HG03280 (cell line): ENCODE measurements around the gene KCNQ5.
"Not testable (repeated sequence)": the region's sequence is repeated elsewhere in the genome, so short reads cannot be mapped to it uniquely, and the experiment has no call there.

Source experiments
- ATAC-seq: cut with Tn5 transposase; IDR thresholded peaks from one replicate; pipeline ENCODE4 v1.9.1; 2021; ENCODE audit warnings: mild to moderate bottlenecking, moderate library complexity; ENCODE audit not compliant: unreplicated experiment

The KCNQ5 gene

DNA sequence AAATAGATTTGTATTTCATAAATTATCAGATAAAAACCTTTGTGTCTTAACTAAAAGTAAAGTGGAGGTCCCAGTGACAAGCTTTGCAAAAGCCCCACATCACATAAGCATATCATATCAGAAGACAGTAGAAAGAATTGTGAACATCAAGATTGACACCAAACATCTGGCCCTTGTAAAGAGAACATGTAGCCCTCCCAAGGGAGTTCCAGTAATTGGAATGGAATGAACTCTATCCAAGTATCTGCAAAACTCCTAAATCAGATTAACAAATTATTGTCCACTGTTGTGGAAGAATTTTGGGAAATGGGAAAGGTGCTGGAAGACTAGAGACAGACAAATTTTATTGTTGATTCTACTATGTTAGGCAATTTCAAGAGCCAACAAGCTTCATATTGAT lies 268.8 kb downstream of the KCNQ5 start:
- no peak for ATAC-seq

DNA sequence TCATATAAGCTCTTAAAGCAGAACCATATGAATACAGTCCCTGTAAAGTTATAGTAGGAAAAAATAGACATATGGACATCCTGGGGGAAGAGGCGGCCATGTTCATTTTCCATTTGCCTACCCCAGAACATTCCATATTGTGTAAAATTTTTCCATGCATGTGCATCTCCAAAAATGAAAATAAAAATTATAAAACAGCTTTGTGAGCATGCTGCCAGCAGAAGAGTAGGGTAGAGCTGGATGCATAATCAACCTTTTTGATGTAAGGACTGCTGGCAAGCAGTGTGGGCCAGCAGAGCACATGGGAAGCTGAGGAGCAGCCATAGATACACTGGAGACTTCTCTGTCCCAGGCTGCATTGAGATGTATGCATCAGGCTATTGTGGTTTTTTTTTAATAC lies 271.0 kb downstream of the KCNQ5 start:
- no peak for ATAC-seq

DNA sequence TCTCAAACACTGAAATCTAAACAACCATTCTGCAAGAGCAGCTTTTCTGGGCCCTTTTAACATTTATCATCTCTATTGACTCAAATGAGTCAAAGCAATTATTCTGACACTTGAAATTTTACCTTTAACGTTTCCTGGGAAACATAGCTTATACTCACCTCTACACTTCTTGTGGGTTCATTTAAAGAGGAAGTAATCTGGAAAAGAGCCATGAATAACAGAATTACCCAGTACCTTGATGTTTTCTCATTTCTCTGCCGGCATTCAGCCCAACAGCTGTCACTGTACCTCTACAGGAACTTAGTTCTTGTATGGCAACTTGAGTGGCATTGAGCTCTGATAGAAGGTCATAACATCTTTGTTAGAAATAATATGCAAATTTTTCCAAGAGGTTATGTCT lies 272.2 kb downstream of the KCNQ5 start:
- ATAC-seq: no peak

DNA sequence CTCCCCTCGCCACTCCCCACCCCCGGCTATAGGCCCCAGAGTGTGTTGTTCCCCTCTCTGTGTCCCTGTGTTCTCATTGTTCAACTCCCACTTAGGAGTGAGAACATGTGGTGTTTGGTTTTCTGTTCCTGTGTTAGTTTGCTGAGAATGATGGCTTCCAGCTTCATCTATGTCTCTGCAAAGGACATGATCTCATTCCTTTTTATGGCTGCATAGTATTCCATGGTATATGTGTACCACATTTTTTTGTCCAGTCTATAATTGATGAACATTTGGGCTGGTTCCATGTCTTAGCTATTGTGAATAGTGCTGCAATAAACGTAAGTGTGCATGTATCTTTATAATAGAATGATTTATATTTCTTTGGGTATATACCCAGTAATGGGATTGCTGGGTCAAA lies 276.4 kb downstream of the KCNQ5 start:
- ATAC-seq: not testable (repeated sequence)

DNA sequence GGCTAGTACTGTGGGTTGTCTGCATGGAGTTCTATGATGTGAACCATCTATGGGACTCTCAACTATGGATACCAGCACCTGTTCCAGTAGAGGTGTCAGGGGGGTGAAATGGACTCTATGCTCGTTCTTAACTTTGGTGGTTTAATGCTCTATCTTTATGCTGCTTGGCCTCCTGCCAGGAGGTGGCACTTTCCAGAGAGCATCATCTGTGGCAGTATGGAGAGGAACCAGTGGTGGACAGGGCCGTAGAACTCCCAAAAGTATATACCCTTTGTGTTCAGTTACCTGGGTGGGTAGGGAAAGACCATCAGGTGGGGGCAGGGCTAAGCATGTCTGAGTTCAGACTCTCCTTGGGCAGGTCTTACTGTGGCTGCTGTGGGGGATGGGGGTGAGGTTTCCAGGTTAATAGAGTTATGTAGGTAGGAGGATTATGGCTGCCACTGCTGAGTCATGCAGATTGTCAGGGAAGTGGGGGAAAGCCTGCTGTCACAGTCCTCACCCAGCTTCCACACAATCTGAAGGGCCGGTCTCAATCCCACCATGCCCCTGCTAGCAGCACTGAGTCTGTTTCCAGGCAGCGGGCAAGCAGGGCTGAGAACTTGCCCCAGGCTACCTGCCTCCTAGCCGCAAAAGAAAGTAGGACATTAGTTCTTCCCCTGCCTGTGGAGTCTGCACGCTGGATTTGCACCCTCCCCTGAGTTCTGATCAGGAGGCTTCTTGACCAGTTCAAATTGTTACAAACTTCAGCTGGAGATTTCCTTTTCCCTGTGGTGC lies 284.0 kb downstream of the KCNQ5 start:
- no peak for ATAC-seq

DNA sequence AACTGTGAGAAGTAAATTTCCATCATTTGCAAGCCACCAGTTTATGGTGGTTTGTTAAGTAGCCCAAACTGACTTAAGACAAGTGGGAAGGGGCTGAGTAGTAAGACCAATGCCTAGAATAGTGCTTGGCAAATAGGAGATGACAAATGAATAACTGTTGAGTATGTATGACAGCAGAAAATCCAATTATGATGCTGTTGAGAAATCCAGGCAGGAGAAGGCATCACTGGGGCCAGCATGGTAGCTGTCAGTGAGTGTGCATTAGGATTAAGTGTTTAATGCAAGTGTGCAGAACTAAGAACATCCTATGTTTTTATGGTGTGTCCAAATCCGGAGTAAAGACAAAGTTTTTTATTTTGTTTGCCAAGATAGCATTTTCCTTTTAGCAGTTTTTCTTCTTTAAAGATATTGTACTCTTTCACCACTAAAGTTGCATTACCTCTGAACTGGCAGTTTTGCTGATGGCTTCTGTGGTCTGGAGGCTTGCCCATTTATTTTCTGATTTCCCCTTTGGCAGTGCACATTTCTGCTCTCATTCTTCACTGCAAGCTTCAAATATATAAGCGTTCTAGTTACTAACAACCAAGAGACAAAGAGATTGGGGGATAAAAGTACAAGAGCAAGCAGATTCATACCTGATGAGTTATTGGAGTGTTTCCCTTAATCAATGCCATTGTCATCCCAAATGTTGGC lies 289.7 kb downstream of the KCNQ5 start:
- no peak for ATAC-seq

DNA sequence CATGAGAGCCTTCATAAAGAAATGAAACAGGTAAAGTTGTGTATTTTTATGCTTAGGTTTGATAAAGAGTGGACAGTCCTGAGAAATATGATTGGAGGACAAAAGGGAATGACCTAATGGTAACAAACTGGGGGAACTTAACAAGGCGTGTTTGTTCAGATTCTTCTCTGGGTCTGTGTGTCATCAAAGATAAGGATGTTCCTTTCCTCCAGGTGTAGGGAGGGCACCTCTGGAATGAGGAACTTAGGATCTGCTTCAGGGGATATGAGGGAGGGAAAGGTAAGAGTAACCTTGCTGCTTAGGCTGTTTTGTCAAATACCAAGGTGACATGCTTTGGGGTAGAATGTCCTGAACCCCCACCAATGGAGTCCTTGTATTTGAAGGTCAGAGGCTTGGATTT lies 291.9 kb downstream of the KCNQ5 start:
- no peak for ATAC-seq

DNA sequence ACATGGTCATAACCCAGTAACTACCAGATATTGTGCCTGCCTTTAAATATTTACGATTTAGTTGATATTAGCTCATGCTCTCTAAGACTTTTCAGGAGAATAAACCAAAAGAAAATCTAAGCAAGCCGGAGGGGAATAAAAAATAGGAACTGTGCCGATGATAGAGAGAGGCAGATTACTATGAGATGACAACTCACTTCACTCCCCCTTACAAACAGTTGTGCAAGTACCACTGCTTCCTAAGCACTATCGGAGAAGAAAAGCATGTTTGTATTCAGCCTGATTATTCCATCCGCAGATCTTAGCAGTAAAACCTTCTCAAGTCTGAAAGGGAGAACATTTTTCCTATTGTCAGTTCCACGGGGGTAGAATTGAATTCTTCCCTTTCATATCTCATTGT lies 294.4 kb downstream of the KCNQ5 start:
- no peak for ATAC-seq

DNA sequence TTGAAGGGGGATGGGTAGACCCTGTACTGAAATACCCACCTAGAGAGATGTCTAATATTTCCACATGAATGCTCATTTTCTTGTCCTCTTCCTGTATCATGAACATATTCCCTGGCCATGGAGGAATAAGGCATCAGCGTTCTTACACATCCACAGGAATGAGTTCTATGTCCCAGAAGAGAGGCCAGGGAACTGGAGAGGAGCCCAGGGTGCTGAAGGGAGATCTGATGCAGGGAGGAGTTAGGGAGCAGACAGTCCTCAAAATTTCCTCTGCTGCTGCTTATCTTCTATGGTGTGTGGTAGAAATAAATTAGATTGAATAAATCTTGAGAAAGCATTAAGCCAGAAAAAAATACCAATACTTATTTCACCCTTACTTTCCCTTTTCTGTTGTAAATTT lies 295.0 kb downstream of the KCNQ5 start:
- ATAC-seq: no peak

DNA sequence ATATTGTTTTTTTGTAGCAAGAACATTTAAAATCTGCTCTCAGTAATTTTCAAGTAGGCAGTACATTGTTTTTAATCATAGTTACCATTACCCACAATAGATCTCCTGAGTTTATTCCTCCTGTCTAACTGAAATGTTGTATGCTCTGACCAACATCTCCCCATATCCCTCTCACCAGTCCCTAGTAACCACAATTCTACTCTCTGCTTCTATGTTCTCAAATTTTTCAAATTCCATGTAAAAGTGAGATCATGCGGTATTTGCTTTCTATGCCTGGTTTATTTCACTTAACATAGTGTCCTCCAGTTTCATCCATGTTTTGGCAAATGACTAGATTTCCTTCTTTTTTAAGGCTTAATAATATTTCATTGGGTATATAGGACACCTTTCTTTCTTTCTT lies 300.5 kb downstream of the KCNQ5 start:
- ATAC-seq: no peak

DNA sequence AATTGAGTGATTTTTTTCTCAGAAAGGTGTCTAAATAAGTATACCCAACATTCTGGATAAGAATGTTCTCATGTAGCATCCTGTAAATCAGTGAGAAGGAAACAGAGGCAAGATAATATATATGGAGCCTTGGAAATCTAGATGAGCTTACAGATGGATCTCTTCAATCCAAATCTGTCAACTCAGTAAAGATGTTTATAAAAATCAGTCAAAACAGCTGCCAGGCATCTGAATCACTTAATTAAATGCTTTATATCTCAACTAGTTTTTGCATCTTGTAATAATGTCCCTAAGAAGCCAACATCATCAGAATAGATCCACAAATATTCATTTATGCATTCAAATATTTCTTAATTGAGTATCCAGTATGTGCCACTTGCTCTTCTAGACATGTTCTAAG lies 303.3 kb downstream of the KCNQ5 start:
- ATAC-seq: no peak

DNA sequence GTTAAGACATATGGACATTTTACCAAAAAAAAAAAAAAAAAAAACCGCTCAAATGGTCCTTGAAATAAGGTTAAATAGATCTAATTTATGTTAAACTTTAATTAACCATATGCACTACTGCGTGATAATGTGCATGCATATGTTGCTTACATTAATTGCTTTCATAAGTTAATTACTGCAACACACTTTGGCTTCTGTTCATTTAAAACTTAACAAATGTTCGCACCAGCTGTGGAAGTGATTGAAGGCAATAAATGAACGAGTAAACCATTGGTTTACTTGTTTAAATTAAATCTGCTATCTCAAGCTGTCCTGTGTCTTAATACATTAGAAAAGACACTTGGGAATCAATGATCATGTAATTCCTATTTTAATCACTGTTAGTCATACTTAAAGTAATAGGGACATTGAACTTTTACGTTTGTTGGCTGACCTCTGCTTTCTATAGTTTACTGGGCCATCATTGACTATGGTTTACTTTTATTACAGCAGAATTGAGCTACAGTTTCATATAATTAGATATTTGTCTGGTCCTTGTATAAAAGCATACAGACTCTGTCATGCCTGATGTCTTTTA lies 308.8 kb downstream of the KCNQ5 start:
- no peak for ATAC-seq

DNA sequence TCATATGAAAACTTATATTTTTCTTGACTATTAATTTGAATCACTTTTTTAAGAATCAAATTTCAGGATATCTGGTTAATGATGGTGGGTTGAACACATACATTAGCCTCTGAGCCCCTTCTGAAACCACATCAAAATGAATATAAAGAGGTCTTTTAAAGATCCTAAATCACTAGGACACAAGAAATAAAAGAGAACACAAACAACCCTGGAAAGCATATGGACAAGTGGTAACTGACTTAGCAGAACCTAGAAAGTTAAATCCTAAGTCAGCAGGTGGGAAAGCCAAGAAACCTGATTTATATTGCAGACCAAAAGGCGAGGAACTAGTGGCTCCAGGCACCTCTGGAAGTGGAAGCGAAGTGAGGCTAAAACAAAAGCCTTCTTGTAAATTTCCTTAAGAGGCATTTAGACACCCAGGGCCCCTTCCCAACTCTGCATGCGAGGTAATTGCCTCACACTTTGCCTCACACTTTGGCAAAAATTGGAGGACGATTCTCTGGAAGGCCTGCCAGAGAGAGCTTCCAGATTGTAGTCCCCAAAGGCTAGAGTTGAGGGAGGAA lies 309.5 kb downstream of the KCNQ5 start:
- no peak for ATAC-seq

DNA sequence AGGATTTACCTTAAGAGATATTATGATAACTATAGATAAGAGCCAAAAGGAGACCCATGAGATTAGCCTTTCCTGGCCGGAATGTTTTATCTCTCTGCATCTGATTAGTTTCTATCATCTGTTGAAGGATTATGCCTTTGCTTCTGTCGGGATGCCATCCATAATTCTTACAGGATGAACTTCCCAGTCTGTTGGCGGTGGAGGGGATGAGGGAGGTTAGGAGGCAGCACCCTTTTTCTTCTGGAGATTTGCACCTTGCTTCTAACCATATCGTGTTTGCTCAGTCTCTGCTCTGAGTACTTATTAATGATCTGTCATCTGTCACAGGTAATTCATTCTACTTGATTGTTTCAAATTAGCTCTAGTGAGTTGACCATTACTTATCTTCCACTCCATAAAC lies 311.4 kb downstream of the KCNQ5 start:
- no peak for ATAC-seq

DNA sequence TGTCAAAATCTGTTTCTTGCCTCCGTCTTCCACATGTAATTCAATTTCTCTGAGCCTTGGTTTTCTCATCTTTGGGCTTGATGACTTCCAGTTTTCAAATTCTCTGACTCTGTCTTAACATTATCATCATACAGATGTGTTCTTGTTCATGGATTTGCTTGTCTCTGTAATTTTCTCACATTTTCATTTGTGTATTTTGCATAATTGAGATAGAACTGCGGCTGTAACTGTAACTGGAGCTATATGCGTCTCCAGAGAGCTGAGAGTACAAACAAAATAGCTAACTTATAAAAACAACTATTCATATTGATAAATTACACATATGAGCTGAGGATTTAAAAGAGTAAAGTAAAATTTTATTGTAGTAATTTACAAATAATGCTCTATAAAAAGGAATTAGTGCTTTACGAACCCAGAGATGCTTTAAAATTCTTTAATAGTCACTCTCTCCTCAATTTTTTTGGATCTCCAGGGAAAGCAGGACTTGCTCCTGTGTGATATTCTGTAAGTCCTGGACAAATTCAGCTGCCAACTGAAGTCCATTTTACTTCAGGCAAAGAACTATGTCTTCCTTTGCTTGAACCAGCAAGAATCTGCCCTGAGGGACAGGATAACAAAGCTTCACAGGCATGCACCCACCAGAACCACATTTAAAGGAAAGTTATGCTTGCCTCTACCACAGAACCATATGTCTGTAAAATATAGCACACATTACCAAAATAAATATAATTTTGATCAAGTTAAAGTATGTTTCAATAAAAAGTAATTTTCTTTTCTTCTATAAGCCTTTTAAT lies 315.1 kb downstream of the KCNQ5 start:
- no peak for ATAC-seq

DNA sequence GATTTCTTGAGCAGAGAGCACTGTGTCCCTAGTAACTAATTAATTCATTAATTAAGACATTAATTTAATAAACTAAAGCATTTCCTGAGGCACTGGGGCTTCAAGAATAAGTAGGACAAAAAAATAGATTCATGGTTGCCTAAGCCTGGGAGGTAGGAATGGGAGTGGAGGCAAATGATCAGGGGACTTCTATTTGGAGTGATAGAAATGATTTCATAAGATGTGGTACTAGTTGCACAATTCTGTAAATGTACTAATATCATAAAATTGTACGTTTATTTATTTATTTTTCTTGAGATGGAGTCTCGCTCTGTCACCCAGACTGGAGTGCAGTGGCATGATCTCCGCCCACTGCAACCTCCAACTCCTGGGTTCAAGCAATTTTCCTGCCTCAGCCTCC lies 316.2 kb downstream of the KCNQ5 start:
- no peak for ATAC-seq

DNA sequence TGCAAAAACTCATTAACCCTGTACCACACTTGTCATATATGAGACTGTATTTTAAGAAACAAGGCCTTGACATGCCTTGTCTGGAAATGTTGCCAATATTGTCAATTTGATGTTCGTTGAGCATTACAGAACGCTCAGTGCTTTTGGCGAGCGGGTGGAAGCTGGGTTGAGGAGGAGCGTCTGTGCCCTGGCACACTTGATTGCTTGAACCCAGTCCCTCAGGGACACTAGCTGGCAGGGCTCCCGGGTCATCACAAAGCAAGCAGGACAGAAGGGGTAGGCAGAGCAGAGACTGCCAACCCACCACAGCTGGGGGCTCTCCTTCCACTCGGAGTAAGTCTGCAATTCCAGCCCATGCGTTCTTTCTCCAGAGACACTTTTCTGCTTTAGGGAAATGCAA lies 317.1 kb downstream of the KCNQ5 start:
- ATAC-seq: no peak

DNA sequence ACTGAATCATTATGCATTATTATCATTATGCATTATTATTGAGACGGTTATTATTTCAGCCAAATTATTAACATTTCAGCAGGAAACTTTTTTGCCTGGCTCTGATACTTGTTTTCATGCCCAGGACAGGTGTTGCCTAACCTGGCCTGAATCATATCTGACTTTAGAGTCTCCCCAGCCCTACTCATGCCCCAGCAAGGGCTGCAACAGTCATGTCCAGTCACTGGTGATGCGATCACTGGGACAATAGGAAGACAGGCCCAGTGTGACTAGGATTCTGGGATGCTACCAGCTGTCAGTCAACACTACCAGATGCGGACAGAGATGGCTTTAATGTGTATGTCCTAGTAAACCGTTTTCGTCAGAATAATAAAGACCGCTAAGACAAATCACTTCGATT lies 318.4 kb downstream of the KCNQ5 start:
- no peak for ATAC-seq

DNA sequence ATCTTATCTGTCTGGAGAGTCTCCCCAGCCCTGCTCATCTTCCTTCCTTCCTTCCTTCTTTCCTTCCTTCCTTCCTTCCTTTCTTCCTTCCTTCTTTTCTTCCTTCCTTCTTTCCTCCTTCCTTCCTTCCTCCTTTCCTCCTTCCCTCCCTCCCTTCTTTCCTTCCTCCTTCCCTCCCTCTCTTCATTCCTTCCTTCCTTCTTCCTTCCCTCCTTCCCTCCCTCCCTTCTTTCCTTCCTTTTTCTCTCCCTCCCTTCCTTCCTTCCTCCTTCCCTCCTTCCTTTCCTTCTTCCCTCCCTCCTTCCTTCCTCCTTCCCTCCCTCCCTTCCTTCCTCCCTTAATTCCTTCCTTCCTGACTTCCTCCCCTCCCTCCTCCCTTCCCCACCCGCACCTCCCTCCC lies 319.4 kb downstream of the KCNQ5 start:
- no peak for ATAC-seq

DNA sequence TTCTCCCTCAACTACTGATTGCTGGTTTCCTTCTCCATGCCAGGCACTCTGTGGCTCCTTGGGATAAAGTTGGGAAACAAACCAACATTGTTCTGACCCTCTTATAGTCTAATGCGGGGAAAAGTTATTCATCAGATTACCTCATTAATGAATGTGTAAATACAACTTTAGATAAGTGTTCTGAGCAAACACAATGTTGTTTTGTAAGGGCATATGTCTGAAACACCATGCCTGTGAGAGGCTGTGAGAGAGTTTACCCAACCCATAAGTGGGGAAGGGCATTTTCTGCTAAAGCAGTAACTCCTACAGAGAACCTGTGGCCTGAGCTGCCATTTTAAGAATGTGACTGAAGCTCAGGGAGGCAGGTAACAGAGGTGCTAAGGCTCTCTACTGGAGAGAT lies 319.9 kb downstream of the KCNQ5 start:
- ATAC-seq: no peak

DNA sequence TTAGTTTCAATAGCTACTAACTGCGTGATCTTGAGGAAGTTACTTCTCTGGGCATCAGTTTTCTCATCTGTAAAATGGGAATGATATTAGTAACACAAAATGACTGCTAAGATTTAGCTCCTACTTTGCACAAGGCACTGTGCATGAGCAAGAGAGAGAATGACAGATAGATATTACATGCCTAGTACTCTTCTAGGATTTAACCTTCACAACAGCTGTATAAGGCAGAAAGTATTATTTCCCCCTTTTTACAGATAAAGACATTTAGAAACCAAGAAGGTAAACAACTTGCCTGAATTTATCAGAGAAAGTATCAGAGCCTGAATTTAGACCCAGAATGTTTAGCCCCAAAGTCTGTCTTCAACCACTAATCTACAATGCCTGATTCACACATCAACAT lies 321.8 kb downstream of the KCNQ5 start:
- ATAC-seq: no peak
